Gastroesophageal sphincter (tissue), 4 donors: Measurements from ENCODE around the gene SIRPD. TPM values are rescaled to one million over a fixed set of nuclear protein-coding genes. Genes with fewer than 3 reads are reported as not detected.

Experiments
- ATAC-seq: fragments of 150-250 bp; one replicate; pipeline ENCODE4 v1.9.1; 2016; ENCODE audit warnings: mild to moderate bottlenecking, moderate library complexity
- H3K27ac ChIP-seq, 4 donors: fragments of 200-600 bp; sonication (generic) in 3 of 4; 1 replicate in 3 of 4; 2 replicates in 1 of 4; pipeline ENCODE4 v1.5.1; 2016 to 2019
- H3K27me3 ChIP-seq: fragments of 200-600 bp; sonication (generic); one replicate; pipeline ENCODE4 v1.5.1; 2019
- H3K36me3 ChIP-seq, 2 donors: fragments of 200-600 bp; sonication (generic); one replicate each; pipeline ENCODE4 v1.5.1; 2019; ENCODE audit warnings: control low read depth in 1 of 2
- H3K4me1 ChIP-seq, 3 donors: fragments of 200-600 bp; sonication (generic); 1 replicate in 2 of 3; 2 replicates in 1 of 3; pipeline ENCODE4 v1.5.1; 2016 to 2019; ENCODE audit warnings: control low read depth in 2 of 3
- H3K4me3 ChIP-seq, 2 donors: fragments of 200-600 bp; sonication (generic); one replicate each; pipeline ENCODE4 v1.5.1; 2019; ENCODE audit warnings: mild to moderate bottlenecking in 1 of 2, moderate library complexity in 1 of 2
- H3K9me3 ChIP-seq, 3 donors: fragments of 200-600 bp; sonication (generic); one replicate each; pipeline ENCODE4 v1.5.1; 2017 to 2019; ENCODE audit warnings: control low read depth in 2 of 3
- EP300 ChIP-seq: sonication (generic); formaldehyde crosslinking; IDR thresholded peaks from one replicate; pipeline ENCODE4 v1.6.1; 2017; ENCODE audit warnings: antibody characterized with exemption, mild to moderate bottlenecking
- POLR2A ChIP-seq, 2 donors: fragments of 450-650 bp; IDR thresholded peaks; one replicate each; pipeline ENCODE4 v1.6.1; 2017; ENCODE audit warnings: antibody characterized with exemption in 2 of 2, mild to moderate bottlenecking in 2 of 2, moderate library complexity in 1 of 2
- POLR2AphosphoS5 ChIP-seq: sonication (generic); formaldehyde crosslinking; IDR thresholded peaks from one replicate; pipeline ENCODE4 v1.6.1; 2017; ENCODE audit warnings: antibody characterized with exemption
- WGBS, 2 donors: methylation state at CpG; one replicate each; pipeline ENCODE4 v1.1.5; 2018; ENCODE audit warnings: low coverage in 1 of 2; 5-methylcytosine and 5-hydroxymethylcytosine counted together
- total RNA-seq, 4 donors: library from RNA; depleted of rRNA; stranded (reverse); fragments of >200 nt; gene quantifications; one replicate each; pipeline ENCODE4 v1.1.0, GENCODE V29; 2016
- TF ChIP-seq, protein P1 (sequence below), 4 experiments: fragments of 200-600 bp in 2 of 4; fragments of 450-650 bp in 2 of 4; sonication (generic) in 1 of 4; IDR thresholded peaks; one replicate each; pipeline ENCODE4 v1.5.1; 2017 to 2019; ENCODE audit warnings: antibody characterized with exemption in 4 of 4, mild to moderate bottlenecking in 2 of 4, moderate library complexity in 2 of 4

Gene SIRPD
- total RNA-seq, 4 donors from 2014 or later: 0.27 TPM; not detected in 3

DNA sequence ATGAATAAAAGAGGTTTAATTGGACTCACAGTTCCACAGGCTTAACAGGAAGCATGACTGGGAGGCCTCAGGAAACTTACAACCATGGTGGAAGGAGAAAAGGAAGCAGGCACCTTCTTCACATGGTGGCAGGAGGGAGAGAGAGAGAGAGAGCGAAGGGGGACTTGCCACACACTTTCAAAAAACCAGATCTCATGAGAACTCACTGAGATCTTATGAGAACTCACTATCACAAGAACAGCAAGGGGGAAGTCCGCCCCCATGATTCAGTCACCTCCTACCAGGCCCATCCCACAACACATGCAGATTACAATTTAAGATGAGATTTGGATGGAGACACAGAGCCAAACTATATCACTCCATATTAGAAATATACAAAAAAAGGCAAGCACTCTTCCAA, 6.1 kb upstream of the SIRPD start:
- H3K4me3 ChIP-seq: no peak overlapping the region
- no peaks in the 10 kb centered on the region for H3K36me3 ChIP-seq
- H3K27ac ChIP-seq: no peak overlapping the region
- no peak for TF ChIP-seq POLR2A (IDR thresholded peaks at IDR 0.05)
- TF ChIP-seq EP300: no peak
- TF ChIP-seq, protein P1, sequence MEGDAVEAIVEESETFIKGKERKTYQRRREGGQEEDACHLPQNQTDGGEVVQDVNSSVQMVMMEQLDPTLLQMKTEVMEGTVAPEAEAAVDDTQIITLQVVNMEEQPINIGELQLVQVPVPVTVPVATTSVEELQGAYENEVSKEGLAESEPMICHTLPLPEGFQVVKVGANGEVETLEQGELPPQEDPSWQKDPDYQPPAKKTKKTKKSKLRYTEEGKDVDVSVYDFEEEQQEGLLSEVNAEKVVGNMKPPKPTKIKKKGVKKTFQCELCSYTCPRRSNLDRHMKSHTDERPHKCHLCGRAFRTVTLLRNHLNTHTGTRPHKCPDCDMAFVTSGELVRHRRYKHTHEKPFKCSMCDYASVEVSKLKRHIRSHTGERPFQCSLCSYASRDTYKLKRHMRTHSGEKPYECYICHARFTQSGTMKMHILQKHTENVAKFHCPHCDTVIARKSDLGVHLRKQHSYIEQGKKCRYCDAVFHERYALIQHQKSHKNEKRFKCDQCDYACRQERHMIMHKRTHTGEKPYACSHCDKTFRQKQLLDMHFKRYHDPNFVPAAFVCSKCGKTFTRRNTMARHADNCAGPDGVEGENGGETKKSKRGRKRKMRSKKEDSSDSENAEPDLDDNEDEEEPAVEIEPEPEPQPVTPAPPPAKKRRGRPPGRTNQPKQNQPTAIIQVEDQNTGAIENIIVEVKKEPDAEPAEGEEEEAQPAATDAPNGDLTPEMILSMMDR (IDR thresholded peaks at IDR 0.05): no peak
- TF ChIP-seq POLR2AphosphoS5: no peak
- no peaks in the 10 kb centered on the region for H3K9me3 ChIP-seq
- peaks cover 24% of the 10 kb centered on the region for H3K27me3 ChIP-seq
- no peak for ATAC-seq
- H3K4me1 ChIP-seq: no peaks in the 10 kb centered on the region
- 74 to 93% methylated on average over 2 of the region's 2 CpGs for WGBS, 2 donors

DNA sequence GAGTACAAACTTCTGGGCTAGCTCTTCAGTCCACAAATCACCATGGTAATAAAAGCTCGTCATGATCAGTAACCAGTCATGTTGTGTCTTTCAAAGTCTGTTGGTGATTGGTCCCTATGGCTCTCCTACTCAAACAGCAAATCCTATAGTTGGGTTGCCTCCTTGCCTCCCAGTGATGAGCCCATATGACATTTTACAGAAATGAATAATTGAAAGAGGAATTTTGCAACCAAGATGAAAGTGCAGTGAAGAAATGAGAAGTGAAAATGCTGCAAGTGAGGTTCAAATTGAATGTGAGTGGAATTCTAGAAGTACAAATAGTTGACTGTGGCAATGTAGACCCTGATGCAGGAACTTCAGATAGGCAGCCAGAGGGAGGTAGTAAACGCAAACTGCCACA, 5.1 kb upstream of the SIRPD start:
- TF ChIP-seq POLR2AphosphoS5 (no peak), EP300 (no peak), POLR2A (IDR thresholded peaks at IDR 0.05) (no peak)
- TF ChIP-seq, protein P1 (IDR thresholded peaks at IDR 0.05): no peak
- no peak for ATAC-seq
- 80 to 82% methylated on average over 1 of the region's 2 CpGs for WGBS, 2 donors
- Histone ChIP-seq H3K27ac (no peak overlapping the region), H3K27me3 (peaks cover 24% of the 10 kb centered on the region), H3K9me3 (no peaks in the 10 kb centered on the region), H3K4me3 (no peak overlapping the region), H3K4me1 (no peaks in the 10 kb centered on the region), H3K36me3 (no peaks in the 10 kb centered on the region)

DNA sequence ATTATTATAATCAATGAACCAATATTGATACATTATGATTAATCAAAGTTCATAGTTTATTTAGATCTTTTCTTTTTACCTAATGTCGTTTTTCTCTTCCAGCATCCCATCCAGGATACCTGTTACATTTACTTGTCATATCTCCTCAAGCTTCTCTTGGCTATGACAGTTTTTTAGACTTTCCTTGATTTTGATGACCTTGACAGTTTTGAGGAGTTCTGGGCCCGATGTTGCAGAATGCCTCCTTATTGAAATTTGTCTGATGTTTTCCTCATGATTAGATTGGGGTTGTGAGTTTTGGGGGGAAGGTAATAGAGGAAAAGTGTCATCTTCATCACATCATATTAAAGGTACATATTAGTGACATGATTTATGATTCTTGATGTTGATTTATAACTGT, 3.8 kb upstream of the SIRPD start:
- TF ChIP-seq POLR2AphosphoS5 (no peak), POLR2A (IDR thresholded peaks at IDR 0.05) (no peak), EP300 (no peak)
- TF ChIP-seq, protein P1 (IDR thresholded peaks at IDR 0.05): no peak
- H3K27ac ChIP-seq: no peak overlapping the region
- H3K4me3 ChIP-seq: no peak overlapping the region
- no peaks in the 10 kb centered on the region for H3K36me3 ChIP-seq
- no peaks in the 10 kb centered on the region for H3K9me3 ChIP-seq
- ATAC-seq: no peak
- 40 to 65% methylated on average over 1 to 2 of the region's 2 CpGs for WGBS, 2 donors
- no peaks in the 10 kb centered on the region for H3K4me1 ChIP-seq
- peaks cover 20% of the 10 kb centered on the region for H3K27me3 ChIP-seq

DNA sequence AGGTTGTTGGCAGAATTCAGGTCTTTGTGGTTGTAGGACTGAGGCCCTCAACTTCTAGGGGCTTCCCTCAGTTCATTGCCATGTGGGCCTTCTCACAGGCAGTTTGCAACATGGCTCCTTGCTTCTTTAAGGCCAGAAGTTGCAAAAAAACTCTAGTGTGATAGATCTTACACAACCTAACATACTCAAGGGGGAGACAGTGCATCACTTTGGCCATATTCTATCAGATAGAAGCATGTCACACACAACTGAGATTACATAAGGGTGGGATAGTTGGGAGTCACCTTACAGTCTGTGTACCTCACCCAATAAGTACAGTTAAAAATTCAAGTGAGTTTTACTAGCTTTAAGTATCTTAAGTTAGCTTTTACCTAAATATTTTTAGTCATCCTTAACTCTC, 1.6 kb downstream of the SIRPD start:
- Histone ChIP-seq H3K4me1 (no peaks in the 10 kb centered on the region), H3K36me3 (no peaks in the 10 kb centered on the region), H3K27ac (no peak overlapping the region), H3K4me3 (no peak overlapping the region), H3K9me3 (peaks cover 0 to 6% (median 0%) of the 10 kb centered on the region in 3 donors), H3K27me3 (no peaks in the 10 kb centered on the region)
- TF ChIP-seq POLR2A (IDR thresholded peaks at IDR 0.05): no peak
- no peak for TF ChIP-seq EP300
- TF ChIP-seq, protein P1 (IDR thresholded peaks at IDR 0.05): no peak
- no peak for TF ChIP-seq POLR2AphosphoS5
- ATAC-seq: no peak

DNA sequence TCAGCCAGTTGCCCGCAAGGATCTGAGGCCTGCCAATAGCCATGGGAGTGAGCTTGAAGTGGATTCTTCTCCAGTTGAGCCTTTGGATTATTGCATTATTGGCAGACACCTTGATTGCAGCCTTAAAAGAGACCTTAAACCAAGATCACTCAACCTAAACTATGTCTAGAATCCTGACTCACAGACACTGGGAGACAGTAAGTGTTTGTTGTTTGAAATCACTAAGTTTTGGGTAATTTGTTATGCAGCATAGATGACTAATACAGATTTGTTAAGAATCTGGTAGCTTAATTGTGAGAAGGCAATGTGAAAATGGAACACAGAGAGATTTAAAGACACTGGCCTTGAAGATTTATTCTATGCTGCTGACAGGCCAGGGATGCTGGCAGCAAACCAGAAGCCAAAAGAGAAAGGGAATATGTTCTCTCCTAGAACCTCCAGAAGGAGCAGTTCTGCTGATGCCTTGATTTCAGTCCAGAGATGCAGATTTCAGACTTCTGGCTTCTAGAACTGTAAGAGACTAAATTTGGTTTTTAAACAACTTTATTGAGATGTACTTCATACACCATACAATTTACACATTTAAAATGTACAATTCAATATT, 17.6 kb downstream of the SIRPD start:
- 100% methylated on average over 1 of the region's 1 CpG; no CpG with 5 or more reads in 1 of the 2 donors for WGBS, 2 donors
- Histone ChIP-seq H3K4me3 (no peak overlapping the region), H3K36me3 (no peaks in the 10 kb centered on the region), H3K4me1 (no peaks in the 10 kb centered on the region), H3K27me3 (no peaks in the 10 kb centered on the region), H3K9me3 (no peaks in the 10 kb centered on the region), H3K27ac (no peak overlapping the region)
- TF ChIP-seq, protein P1 (IDR thresholded peaks at IDR 0.05): no peak
- TF ChIP-seq POLR2A (IDR thresholded peaks at IDR 0.05) (no peak), POLR2AphosphoS5 (no peak), EP300 (no peak)
- no peak for ATAC-seq
